ENCODE data around the gene CHRNG.

Gene CHRNG

DNA sequence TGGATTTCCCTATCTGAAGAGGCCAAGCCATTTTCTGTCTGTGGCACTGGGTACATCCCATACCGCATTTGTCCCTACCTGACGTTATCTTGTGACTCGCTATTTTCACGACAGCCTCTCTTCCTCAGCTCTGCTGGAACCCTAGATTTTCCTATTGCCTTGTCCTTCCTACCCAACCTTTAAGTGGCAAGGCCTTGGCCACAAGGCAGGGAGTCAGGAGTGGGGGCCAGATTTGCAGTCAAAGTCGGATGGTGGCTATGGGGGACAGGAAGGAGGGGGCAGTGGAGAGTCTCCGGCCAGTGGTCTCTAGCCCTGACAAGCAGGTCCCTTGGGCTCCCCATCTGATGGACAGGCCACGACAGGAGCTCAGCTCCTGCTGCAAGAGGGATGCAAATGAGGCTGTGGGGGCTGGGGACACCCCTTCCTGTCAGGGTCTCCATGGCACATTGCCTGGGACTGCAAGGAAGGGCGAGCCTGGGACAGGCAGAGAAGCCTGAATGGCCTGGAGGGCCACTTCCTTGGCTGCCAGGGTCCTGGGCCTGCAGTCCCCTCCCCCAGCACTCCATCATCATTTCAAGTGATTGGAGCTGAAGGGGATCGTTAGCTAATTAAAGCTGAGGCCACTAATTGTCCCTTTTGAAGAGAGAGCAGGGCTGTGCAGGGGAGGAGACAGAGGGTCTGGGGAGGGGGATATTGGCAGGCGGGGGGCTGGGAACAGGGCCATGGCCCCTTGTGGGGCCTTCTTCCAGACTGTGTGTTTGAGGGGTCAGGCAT is 45.6 kb upstream of the CHRNG start:
- TF ChIP-seq CTCF (IDR thresholded peaks at IDR 0.05; ENCODE audit: low read length, missing control alignments): no peak
- no peak overlapping the region for H3K4me3 ChIP-seq (replicated peaks; ENCODE audit: low read depth, low read length)
- no peak for DNase-seq (ENCODE audit: low read depth)

- H3K4me3 ChIP-seq (replicated peaks; ENCODE audit: low read depth, low read length): no peak overlapping the region
- DNase-seq (ENCODE audit: low read depth): no peak
- TF ChIP-seq CTCF (IDR thresholded peaks at IDR 0.05; ENCODE audit: low read length, missing control alignments): no peak
These were observed 45.0 kb upstream of the CHRNG start for GRCh38 chr2:232494542-232494941.

- no peak overlapping the region for H3K4me3 ChIP-seq (replicated peaks; ENCODE audit: low read depth, low read length)
- TF ChIP-seq CTCF (IDR thresholded peaks at IDR 0.05; ENCODE audit: low read length, missing control alignments): no peak
- no peak for DNase-seq (ENCODE audit: low read depth)
These were observed 44.2 kb upstream of the CHRNG start for GRCh38 chr2:232495292-232495691.

DNA sequence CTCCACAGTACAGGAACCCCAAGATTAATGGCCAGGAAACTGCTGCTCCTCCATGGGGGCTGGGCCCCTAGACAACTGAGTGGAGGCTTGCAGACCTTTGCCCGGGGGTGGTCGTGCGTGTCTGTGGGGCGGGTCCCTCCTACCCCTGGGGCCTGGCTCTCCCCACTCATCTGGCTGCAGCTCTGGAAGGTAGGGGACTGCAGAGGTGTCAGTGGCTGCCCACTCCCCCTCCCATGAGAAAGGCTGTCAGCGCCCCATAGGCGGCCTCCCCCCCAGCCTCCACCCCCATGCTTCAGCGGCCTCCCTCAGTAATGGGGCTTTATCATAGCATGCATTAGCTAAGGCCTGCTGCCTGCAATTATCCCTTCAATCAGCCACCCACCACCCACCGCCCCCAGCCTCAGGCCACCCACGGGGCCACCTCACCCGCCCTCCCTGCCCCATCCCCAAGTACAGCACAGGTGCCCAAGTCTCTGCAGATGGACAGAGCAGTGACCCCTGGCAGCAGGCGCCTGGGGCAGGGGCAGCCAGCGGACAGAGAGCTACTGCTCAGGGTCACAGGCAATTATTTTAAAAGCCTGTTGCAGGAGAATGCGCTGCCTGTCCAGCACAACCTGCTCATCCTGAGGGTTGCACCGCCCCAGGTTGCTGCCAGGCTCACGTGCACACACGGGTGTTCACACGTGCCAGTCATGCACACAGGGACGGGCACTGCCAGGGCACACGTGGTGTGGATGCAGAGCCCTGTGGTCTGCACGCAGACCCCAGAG is 42.8 kb upstream of the CHRNG start:
- no peak for DNase-seq (ENCODE audit: low read depth)
- H3K4me3 ChIP-seq (replicated peaks; ENCODE audit: low read depth, low read length): no peak overlapping the region
- no peak for TF ChIP-seq CTCF (IDR thresholded peaks at IDR 0.05; ENCODE audit: low read length, missing control alignments)

DNA sequence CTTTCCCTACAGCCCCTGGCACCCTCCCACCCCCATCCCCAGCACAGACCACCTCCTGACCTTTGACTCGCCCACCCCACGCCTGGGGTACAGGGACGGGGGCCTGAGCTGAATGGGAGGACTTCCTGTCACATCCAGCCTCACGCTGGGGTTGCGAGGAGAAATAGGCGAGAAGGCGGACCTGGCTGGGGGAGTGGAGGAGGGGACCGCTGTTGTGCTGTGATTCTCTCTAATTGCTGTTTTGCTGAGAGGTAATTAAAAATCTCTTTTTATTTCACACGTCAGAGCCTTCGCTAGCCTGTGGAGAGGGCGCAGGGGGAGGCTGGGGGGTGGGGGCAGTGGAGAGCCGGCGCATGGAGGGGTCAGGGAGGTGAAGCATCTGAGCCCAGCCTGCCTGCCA is 42.1 kb upstream of the CHRNG start:
- no peak for DNase-seq (ENCODE audit: low read depth)
- TF ChIP-seq CTCF (IDR thresholded peaks at IDR 0.05; ENCODE audit: low read length, missing control alignments): no peak
- H3K4me3 ChIP-seq (replicated peaks; ENCODE audit: low read depth, low read length): no peak overlapping the region

- TF ChIP-seq CTCF (IDR thresholded peaks at IDR 0.05; ENCODE audit: low read length, missing control alignments): no peak
- DNase-seq (ENCODE audit: low read depth): no peak
- no peak overlapping the region for H3K4me3 ChIP-seq (replicated peaks; ENCODE audit: low read depth, low read length)
These were observed 41.0 kb upstream of the CHRNG start for GRCh38 chr2:232498452-232498851.
